ENCODE results near the gene CLDN19.
A peak's percentile ranks its signal among the peaks of the same experiment; 100 is the strongest.

Gene CLDN19

GRCh38 chr1:42698081-42698813 is 41.8 kb downstream of the CLDN19 start:
- no peak for DNase-seq

DNA sequence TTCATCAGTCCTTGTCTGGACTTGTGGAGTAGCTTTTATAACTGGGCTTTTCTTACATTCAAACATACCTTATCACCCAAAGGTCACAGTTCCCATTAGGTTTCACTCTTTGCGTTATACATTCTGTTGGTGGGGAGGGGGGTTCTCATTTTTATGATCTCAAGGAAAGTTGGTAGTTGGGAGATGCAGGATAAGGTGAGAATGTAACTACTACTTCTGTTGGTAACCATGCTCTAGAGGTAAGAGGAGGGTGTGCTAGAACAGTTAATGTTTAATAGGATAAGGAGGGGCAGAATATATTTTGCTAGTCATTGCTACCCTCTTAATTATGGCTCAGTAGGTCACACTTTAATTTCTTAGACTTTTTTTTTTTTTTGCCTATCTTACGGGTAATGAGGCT is 47.1 kb downstream of the CLDN19 start:
- no peak for DNase-seq

- no peak for DNase-seq
Observed at GRCh38 chr1:42692461-42692860, 47.6 kb downstream of the CLDN19 start.

- DNase-seq, result no peak
Observed at GRCh38 chr1:42691157-42691498, 48.9 kb downstream of the CLDN19 start.

DNA sequence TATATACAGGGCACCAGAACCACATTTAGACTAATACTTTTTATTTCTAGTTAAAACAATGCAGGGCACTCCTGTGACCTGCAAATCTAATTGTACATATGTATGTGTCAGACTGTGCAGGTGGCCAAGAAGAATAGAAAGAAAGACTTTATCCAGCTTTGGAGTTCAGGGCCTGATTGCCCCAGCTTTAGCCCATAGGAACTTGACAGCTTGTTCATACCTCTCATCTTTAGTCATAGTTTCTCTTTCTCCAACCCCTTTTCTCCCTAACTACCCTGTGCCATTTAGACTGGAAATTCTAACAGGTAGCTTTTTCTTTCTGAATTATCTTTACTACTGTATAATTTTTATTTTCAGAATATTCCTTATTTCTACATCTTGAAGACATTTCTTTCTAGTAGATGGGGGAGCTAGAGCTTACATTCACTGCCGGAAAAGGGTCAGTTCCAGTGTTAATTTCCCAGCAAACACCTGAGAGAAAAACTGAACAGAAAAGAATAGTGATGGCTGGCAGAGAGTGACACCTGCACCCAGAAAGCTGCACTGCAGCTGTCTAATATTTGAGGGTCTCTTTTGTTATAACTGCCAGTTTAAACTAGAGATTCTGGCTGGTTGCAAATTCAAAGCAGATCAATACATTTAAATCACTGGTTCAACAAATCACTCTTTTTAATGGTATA is 49.4 kb downstream of the CLDN19 start:
- DNase-seq, result no peak

DNA sequence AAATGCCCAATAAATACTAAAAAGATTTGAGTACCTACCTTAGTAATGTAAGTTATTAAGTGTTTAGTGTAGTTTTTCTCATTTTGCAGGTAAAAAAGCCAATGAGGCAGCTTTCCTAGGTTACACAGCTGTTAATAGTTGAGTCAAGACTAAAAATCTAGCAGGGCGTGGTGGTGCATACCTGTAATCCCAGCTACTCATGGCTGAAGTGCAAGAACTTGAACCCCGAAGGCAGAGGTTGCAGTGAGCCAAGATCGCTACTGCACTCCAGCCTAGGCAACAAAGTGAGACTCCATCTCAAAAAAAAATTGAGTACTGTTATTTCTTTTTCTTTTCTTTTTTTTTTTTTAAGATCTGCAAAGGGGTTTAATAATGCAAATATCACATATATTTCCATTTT is 50.1 kb downstream of the CLDN19 start:
- peak; percentile 5 for DNase-seq

DNA sequence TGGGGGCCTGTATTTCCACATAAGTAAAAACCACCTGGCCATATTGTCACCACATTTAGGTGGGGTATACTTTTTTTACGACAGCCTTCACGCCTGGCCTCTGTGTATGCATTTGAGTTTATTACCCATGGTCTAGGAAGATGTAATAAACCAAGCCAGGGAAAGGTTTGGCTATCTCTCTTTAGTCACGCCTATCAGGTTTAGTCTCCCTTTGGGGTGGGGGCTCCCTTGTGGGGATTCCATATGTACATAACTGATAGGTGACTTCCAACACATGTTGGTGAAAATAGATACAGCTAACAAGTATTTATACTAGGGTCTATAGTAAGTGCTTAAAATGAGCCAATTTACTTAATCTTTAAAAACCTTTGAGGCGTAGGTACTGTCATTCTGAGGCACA is 53.6 kb downstream of the CLDN19 start:
- no peak for DNase-seq

DNA sequence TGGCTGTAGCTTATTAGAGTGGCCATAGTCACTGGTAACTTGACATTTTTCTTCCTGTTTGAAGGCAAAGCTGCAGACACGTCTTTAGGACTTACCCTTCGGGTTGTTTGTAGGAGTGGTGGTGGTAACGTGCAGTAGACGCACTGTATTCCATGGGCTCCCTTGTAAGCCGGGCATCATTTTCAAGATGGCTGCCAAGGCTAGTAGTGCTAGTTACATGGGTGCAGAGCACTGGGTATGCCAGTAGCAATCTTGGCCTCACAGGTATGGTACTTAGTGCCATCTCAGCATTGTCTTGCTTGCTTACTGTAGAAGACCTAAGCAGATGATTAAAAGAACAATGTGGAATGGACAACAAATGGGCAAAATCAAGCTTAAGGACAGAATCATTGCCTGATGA is 55.9 kb downstream of the CLDN19 start:
- DNase-seq, result no peak
